Suprapubic skin (tissue), 3 donors: Measurements from ENCODE around the gene NTMT2.

ENCODE experiments used
- CTCF ChIP-seq, 2 donors: fragments of 200-600 bp in 1 of 2; fragments of 450-650 bp in 1 of 2; sonication (generic) in 1 of 2; IDR thresholded peaks; one replicate each; pipeline ENCODE4 v1.5.1; 2016 to 2019; ENCODE audit warnings: antibody characterized with exemption in 2 of 2, mild to moderate bottlenecking in 1 of 2, moderate library complexity in 1 of 2
- EP300 ChIP-seq: sonication (generic); formaldehyde crosslinking; IDR thresholded peaks from one replicate; pipeline ENCODE4 v1.6.1; 2017; ENCODE audit warnings: antibody characterized with exemption

GRCh38 chr1:170125269-170125668 lies 20.5 kb upstream of the NTMT2 start:
- TF ChIP-seq CTCF (IDR thresholded peaks at IDR 0.05): no peak
- TF ChIP-seq EP300: no peak
